K562 (cell line): ENCODE measurements around the gene SPAG16. TPM values are rescaled to one million over a fixed set of nuclear protein-coding genes. Genes with fewer than 3 reads are reported as not detected.

Experiments
- ATAC-seq: fragments of 200-7000 bp; cut with Tn5 transposase; 3 replicates; pipeline ENCODE4 v1.9.1; 2020; ENCODE audit warnings: moderate library complexity
- BruUV-seq: library from RNA; stranded (reverse); fragments of 400-500 nt; replicated peaks from 2 replicates; lab custom pipeline; 2021; lab: Mats Ljungman, UMichigan
- CTCF ChIA-PET: fragments of 300-600 bp; formaldehyde crosslinking; extraction: SDS; loops from one replicate; lab custom pipeline; 2021; ENCODE audit warnings: low intra/inter-chr PET ratio; lab: Yijun Ruan, JAX
- POLR2A ChIA-PET: fragments of 300-600, 350-650 bp; sonication (Branson Sonifier 250); formaldehyde crosslinking; extraction: SDS; loops from one replicate; lab custom pipeline; 2021; ENCODE audit warnings: antibody characterized with exemption, inconsistent platforms; lab: Yijun Ruan, JAX
- DNase-seq, 4 experiments: peaks; one replicate each; pipeline versions ENCODE4 v3.0.0 to v3.0.0-alpha.2; 2011 to 2018; ENCODE audit warnings: low spot score in 3 of 4, mixed read lengths in 3 of 4; ENCODE audit errors: extremely low read depth in 1 of 4
- FAIRE-seq: peaks from 2 replicates; lab custom pipeline; 2011; peaks lifted over from hg19 to GRCh38; lab: Jason Lieb, UNC
- H2AFZ ChIP-seq: 2 replicates; pipeline ENCODE4 v1.6.0; 2011; ENCODE audit warnings: low read depth, low read length, control low read depth, inconsistent platforms
- H3K27ac ChIP-seq: fragments of 200-600 bp; 3 replicates; pipeline ENCODE4 v1.8.0; 2011; ENCODE audit warnings: low read depth, mild to moderate bottlenecking, control low read depth, inconsistent platforms, low read length, moderate library complexity, mixed read lengths; ENCODE audit errors: extremely low read depth
- H3K27me3 ChIP-seq, 2 experiments: fragments of 300-600 bp in 1 of 2; 2 replicates in 1 of 2; 3 replicates in 1 of 2; pipeline versions ENCODE4 v1.6.0 to v1.8.0; 2011; ENCODE audit warnings: inconsistent platforms in 2 of 2, low read length in 2 of 2, mild to moderate bottlenecking in 1 of 2, mixed read lengths in 1 of 2, moderate library complexity in 1 of 2; ENCODE audit not compliant: control insufficient read depth in 2 of 2, insufficient read depth in 2 of 2
- H3K36me3 ChIP-seq: fragments of 300-600 bp; 3 replicates; pipeline ENCODE4 v1.8.0; 2011; ENCODE audit warnings: mild to moderate bottlenecking, low read length, inconsistent platforms; ENCODE audit not compliant: control insufficient read depth, insufficient read depth
- H3K4me1 ChIP-seq, 2 experiments: fragments of 200-600 bp in 1 of 2; replicated peaks in 1 of 2; 2 replicates in 1 of 2; 3 replicates in 1 of 2; pipeline versions ENCODE4 v1.5.1 to v1.8.0; 2011; ENCODE audit warnings: inconsistent platforms in 2 of 2, low read length in 2 of 2, mild to moderate bottlenecking in 1 of 2, mixed read lengths in 1 of 2, moderate library complexity in 1 of 2; ENCODE audit not compliant: control insufficient read depth in 2 of 2, insufficient read depth in 2 of 2
- H3K4me2 ChIP-seq: 2 replicates; pipeline ENCODE4 v1.6.1; 2011; ENCODE audit warnings: low read length, control low read depth, inconsistent platforms, mixed read lengths; ENCODE audit not compliant: insufficient read depth
- H3K4me3 ChIP-seq: fragments of 200-600 bp; sonication (generic), shearing (Covaris generic); 2 replicates; pipeline ENCODE4 v1.5.1; 2016; ENCODE audit warnings: control low read depth, inconsistent platforms
- H3K79me2 ChIP-seq: fragments of 200-600 bp; 3 replicates; pipeline ENCODE4 v1.8.0; 2011; ENCODE audit warnings: low read length, inconsistent platforms; ENCODE audit not compliant: control insufficient read depth, insufficient read depth
- H3K9ac ChIP-seq, 2 experiments: 2 replicates each; pipeline versions ENCODE4 v1.6.0 to v1.6.1; 2011; ENCODE audit warnings: low read depth in 2 of 2, low read length in 2 of 2, control low read depth in 1 of 2, inconsistent platforms in 1 of 2, mild to moderate bottlenecking in 1 of 2, mixed read lengths in 1 of 2; ENCODE audit not compliant: insufficient read depth in 1 of 2
- H3K9me1 ChIP-seq: one replicate; pipeline ENCODE4 v1.6.0; 2011; ENCODE audit warnings: inconsistent platforms, mild to moderate bottlenecking, low read length, moderate library complexity; ENCODE audit not compliant: control insufficient read depth, insufficient read depth
- H3K9me3 ChIP-seq: replicated peaks from 2 replicates; pipeline ENCODE4 v1.5.1; 2011; ENCODE audit warnings: low read depth, low read length, inconsistent platforms; ENCODE audit not compliant: control insufficient read depth, insufficient read depth
- H4K20me1 ChIP-seq: replicated peaks from 2 replicates; pipeline ENCODE4 v1.6.1; 2011; ENCODE audit warnings: low read length, inconsistent platforms, mixed read lengths; ENCODE audit not compliant: control insufficient read depth, insufficient read depth
- ESRRB ChIP-seq: fragments of 250-450 bp; sonication (Bioruptor Pico); IDR thresholded peaks from 2 replicates; pipeline ENCODE4 v1.5.0; 2020; ENCODE audit warnings: mild to moderate bottlenecking, moderate library complexity, borderline replicate concordance
- KLF16 ChIP-seq: IDR thresholded peaks from 2 replicates; pipeline ENCODE4 v1.6.1; 2016; ENCODE audit warnings: antibody characterized with exemption
- LEF1 ChIP-seq: fragments of 450-650 bp; IDR thresholded peaks from 2 replicates; pipeline ENCODE4 v1.6.1; 2016; ENCODE audit warnings: mild to moderate bottlenecking
- NR2C2 ChIP-seq, 2 experiments: fragments of 200-800 bp in 1 of 2; sonication (Bioruptor generic) in 1 of 2; sonication (generic) in 1 of 2; formaldehyde crosslinking in 1 of 2; IDR thresholded peaks; 2 replicates each; pipeline versions ENCODE4 v1.6.1 to v1.8.0; 2016 to 2022; ENCODE audit warnings: mild to moderate bottlenecking in 1 of 2, missing compliant biosample characterization in 1 of 2, missing genetic modification characterization in 1 of 2, missing genetic modification reagents in 1 of 2
- RBM39 ChIP-seq: fragments of 200-400 bp; formaldehyde crosslinking; optimal IDR thresholded peaks from 2 replicates; pipeline ENCODE3; 2018; ENCODE audit warnings: low read depth, low read length
- TRIM24 ChIP-seq, 2 experiments: fragments of 450-650 bp; IDR thresholded peaks; 2 replicates each; pipeline ENCODE4 v1.6.1; 2016
- ZNF324 ChIP-seq: fragments of 250-450 bp; sonication (Bioruptor Pico); IDR thresholded peaks from 2 replicates; pipeline ENCODE4 v1.4.0; 2020; ENCODE audit warnings: mild to moderate bottlenecking
- WGBS: fragments of 100-300 bp; shearing (Covaris generic); methylation state at CpG from one replicate; pipeline ENCODE4 v1.1.6; 2016; ENCODE audit warnings: low coverage, mixed read lengths; ENCODE audit not compliant: insufficient coverage; ENCODE audit errors: missing lambda C conversion rate; 5-methylcytosine and 5-hydroxymethylcytosine counted together
- in situ Hi-C: fragments of 300-500 bp; cut with MboI; formaldehyde crosslinking; loops from 4 replicates; pipeline ENCODE4 v1.15.0; 2018; ENCODE audit warnings: inconsistent platforms, mixed read lengths
- intact Hi-C: fragments of 100-400 bp; cut with micrococcal nuclease; formaldehyde crosslinking; loops from 2 replicates; pipeline ENCODE4 v1.14.2; 2022
- polyA plus RNA-seq, 8 experiments: library from polyadenylated mRNA; depleted of rRNA in 4 of 8; stranded (reverse) in 5 of 8; unstranded in 3 of 8; fragments of >200 nt; fragmentation: Nextera tagmentation in 2 of 8; fragmentation: Illumina TruSeq in 1 of 8; extraction: Ambion mirVana in 2 of 8; extraction: Trizol in 1 of 8; gene quantifications; 2 replicates each; pipeline versions ENCODE4 v1.2.1 to v1.2.3, GENCODE V29; 2011 to 2014; ENCODE audit warnings: inconsistent platforms in 1 of 8, missing spikeins in 1 of 8
- total RNA-seq, 7 experiments: library from RNA; depleted of rRNA in 6 of 7; stranded (reverse); fragments of >200 nt in 6 of 7; fragmentation: Illumina TruSeq in 2 of 7; extraction: Trizol in 2 of 7; gene quantifications; 2 replicates each; pipeline versions ENCODE4 v1.2.1 to v1.2.3, GENCODE V29; 2011 to 2021; ENCODE audit warnings: low replicate concordance in 1 of 7
- TF ChIP-seq, protein P1 (sequence below): sonication (generic); formaldehyde crosslinking; IDR thresholded peaks from 2 replicates; pipeline ENCODE4 v1.8.0; 2022; ENCODE audit warnings: missing genetic modification reagents, mild to moderate bottlenecking, borderline replicate concordance
- TF ChIP-seq, protein P2 (sequence below): IDR thresholded peaks from 2 replicates; pipeline ENCODE4 v1.6.1; 2016; ENCODE audit warnings: missing genetic modification characterization, missing compliant biosample characterization
- TF ChIP-seq, protein P3 (sequence below), 2 experiments: fragments of 450-650 bp; IDR thresholded peaks; 2 replicates each; pipeline ENCODE4 v1.6.1; 2016; ENCODE audit warnings: mild to moderate bottlenecking in 2 of 2, borderline replicate concordance in 1 of 2, low read depth in 1 of 2, moderate library complexity in 1 of 2

The SPAG16 gene
- total and polyA plus RNA-seq, 9 of the 15 experiments (the other 6 are each of a cell fraction or from before 2014, with no cell fraction given): 0.98 to 5.9 (median 3.5) TPM

DNA sequence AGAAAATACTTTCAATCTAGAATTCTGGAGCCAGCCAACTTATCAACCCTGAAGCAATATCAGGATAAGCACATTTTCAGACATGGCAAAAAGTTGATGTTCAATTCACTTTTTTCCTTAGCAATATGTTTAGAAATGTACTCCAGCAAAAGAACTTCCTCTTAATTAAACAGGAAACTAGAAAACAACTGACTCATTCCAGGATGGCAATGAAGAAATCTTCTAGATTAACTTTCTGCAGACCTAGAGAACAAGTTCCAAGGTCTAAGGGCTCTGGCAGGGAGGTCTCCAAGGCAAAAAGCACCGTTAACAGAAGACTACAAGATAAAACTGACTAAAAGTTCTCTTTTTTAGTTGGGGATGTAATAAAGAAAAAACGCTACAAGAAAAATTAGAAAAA, 1057.4 kb downstream of the SPAG16 start:
- Histone ChIP-seq H3K36me3 (no peaks in the 10 kb centered on the region), H3K4me2 (no peak overlapping the region), H3K9ac (no peak overlapping the region), H3K9me3 (no peaks in the 10 kb centered on the region), H2AFZ (no peak overlapping the region), H3K4me3 (no peak overlapping the region), H3K4me1 (no peaks in the 10 kb centered on the region), H3K9me1 (no peaks in the 10 kb centered on the region), H3K27me3 (no peaks in the 10 kb centered on the region), H4K20me1 (no peaks in the 10 kb centered on the region), H3K79me2 (no peaks in the 10 kb centered on the region), H3K27ac (no peak overlapping the region)
- no TSS peak for BruUV-seq
- no peak for FAIRE-seq
- ChIA-PET POLR2A (no interaction called here), CTCF (no interaction called here)
- no peak for DNase-seq
- intact Hi-C loops: no loop called here
- no peak for ATAC-seq
- TF ChIP-seq ZNF324 (CRISPR knock-in tag) (no peak), LEF1 (no peak), ESRRB (CRISPR knock-in tag) (no peak), KLF16 (no peak), RBM39 (no peak), TRIM24 (IDR thresholded peaks at IDR 0.05) (no peak), NR2C2 (CRISPR knock-in tag; IDR thresholded peaks at IDR 0.05) (no peak), NR2C2 (tag; IDR thresholded peaks at IDR 0.05) (no peak)
- TF ChIP-seq, protein P1, sequence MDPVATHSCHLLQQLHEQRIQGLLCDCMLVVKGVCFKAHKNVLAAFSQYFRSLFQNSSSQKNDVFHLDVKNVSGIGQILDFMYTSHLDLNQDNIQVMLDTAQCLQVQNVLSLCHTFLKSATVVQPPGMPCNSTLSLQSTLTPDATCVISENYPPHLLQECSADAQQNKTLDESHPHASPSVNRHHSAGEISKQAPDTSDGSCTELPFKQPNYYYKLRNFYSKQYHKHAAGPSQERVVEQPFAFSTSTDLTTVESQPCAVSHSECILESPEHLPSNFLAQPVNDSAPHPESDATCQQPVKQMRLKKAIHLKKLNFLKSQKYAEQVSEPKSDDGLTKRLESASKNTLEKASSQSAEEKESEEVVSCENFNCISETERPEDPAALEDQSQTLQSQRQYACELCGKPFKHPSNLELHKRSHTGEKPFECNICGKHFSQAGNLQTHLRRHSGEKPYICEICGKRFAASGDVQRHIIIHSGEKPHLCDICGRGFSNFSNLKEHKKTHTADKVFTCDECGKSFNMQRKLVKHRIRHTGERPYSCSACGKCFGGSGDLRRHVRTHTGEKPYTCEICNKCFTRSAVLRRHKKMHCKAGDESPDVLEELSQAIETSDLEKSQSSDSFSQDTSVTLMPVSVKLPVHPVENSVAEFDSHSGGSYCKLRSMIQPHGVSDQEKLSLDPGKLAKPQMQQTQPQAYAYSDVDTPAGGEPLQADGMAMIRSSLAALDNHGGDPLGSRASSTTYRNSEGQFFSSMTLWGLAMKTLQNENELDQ (CRISPR knock-in tag): no peak
- TF ChIP-seq, protein P2, sequence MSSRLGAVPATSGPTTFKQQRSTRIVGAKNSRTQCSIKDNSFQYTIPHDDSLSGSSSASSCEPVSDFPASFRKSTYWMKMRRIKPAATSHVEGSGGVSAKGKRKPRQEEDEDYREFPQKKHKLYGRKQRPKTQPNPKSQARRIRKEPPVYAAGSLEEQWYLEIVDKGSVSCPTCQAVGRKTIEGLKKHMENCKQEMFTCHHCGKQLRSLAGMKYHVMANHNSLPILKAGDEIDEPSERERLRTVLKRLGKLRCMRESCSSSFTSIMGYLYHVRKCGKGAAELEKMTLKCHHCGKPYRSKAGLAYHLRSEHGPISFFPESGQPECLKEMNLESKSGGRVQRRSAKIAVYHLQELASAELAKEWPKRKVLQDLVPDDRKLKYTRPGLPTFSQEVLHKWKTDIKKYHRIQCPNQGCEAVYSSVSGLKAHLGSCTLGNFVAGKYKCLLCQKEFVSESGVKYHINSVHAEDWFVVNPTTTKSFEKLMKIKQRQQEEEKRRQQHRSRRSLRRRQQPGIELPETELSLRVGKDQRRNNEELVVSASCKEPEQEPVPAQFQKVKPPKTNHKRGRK (tag): no peak
- TF ChIP-seq, protein P3, sequence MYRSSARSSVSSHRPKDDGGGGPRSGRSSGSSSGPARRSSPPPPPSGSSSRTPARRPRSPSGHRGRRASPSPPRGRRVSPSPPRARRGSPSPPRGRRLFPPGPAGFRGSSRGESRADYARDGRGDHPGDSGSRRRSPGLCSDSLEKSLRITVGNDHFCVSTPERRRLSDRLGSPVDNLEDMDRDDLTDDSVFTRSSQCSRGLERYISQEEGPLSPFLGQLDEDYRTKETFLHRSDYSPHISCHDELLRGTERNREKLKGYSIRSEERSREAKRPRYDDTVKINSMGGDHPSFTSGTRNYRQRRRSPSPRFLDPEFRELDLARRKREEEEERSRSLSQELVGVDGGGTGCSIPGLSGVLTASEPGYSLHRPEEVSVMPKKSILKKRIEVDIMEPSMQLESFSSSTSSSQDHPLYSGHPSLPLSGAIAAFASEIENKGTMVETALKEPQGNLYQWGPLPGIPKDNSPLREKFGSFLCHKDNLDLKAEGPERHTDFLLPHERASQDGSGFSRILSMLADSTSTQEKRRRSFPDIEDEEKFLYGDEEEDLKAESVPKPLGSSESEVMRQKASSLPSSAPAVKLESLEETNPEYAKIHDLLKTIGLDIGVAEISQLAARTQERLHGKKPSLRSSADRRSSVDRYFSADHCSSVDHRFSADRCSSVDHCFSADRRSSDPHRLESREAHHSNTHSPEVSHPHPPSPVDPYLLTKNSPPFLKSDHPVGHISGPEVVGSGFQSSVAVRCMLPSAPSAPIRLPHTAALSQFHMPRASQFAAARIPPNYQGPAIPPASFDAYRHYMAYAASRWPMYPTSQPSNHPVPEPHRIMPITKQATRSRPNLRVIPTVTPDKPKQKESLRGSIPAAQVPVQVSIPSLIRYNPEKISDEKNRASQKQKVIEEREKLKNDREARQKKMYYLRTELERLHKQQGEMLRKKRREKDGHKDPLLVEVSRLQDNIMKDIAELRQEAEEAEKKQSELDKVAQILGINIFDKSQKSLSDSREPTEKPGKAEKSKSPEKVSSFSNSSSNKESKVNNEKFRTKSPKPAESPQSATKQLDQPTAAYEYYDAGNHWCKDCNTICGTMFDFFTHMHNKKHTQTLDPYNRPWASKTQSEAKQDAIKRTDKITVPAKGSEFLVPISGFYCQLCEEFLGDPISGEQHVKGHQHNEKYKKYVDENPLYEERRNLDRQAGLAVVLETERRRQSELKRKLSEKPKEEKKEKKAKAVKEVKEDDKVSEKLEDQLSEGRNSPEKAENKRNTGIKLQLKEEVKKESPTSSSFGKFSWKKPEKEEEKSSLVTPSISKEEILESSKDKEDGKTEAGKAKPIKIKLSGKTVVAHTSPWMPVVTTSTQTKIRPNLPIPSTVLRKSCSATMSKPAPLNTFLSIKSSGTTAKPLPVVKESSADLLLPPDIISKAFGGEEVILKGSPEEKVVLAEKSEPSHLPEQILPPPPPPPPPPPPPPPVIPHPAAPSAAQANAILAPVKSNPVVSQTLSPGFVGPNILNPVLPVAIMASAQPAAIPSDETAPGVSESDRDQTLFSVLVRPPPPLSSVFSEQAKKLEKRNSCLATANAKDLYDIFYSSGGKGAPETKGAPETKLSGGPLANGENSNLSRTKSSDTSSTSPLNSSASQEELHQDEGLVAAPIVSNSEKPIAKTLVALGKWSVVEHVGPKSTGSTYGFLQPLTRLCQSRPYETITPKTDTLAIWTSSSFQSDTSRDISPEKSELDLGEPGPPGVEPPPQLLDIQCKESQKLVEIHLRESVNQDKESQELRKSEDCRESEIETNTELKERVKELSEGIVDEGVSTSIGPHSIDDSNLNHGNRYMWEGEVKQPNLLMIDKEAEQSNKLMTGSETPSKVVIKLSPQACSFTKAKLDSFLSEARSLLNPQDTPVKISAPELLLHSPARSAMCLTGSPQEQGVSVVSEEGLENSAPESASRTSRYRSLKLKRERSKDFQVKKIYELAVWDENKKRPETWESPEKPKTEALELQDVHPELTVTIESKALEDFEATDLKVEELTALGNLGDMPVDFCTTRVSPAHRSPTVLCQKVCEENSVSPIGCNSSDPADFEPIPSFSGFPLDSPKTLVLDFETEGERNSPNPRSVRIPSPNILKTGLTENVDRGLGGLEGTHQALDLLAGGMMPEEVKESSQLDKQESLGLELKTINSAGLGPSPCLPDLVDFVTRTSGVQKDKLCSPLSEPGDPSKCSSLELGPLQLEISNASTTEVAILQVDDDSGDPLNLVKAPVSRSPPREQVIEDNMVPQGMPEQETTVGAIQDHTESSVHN (IDR thresholded peaks at IDR 0.05; ENCODE audit: borderline replicate concordance in 1 of 2, low read depth in 1 of 2): no peak
- WGBS: 0% methylated on average over 2 of the region's 2 CpGs
- in situ Hi-C loops: no loop called here
